RWPE2 (cell line): ENCODE measurements around the gene GRK5.

Experiments
- ATAC-seq: fragments of 200-7000 bp; cut with Tn5 transposase; 3 replicates; pipeline ENCODE4 v1.9.1; 2021; ENCODE audit warnings: low read depth
- DNase-seq: peaks from one replicate; pipeline ENCODE4 v3.0.0-alpha.2; 2020; ENCODE audit warnings: low spot score
- H3K27ac ChIP-seq: fragments of 450-650 bp; 2 replicates; pipeline ENCODE4 v1.5.1; 2017; ENCODE audit warnings: mild to moderate bottlenecking; ENCODE audit not compliant: poor library complexity, severe bottlenecking
- H3K27me3 ChIP-seq: fragments of 250-450 bp; sonication (Bioruptor Pico); 2 replicates; pipeline ENCODE4 v1.5.1; 2021; ENCODE audit warnings: mild to moderate bottlenecking, moderate library complexity; ENCODE audit not compliant: insufficient read depth, poor library complexity, severe bottlenecking
- H3K36me3 ChIP-seq: fragments of 250-450 bp; sonication (Bioruptor Pico); 2 replicates; pipeline ENCODE4 v1.5.1; 2020; ENCODE audit warnings: low read depth, mild to moderate bottlenecking, moderate library complexity
- H3K4me1 ChIP-seq: fragments of 250-450 bp; sonication (Bioruptor Pico); 2 replicates; pipeline ENCODE4 v1.5.1; 2021; ENCODE audit warnings: mild to moderate bottlenecking, moderate library complexity; ENCODE audit not compliant: insufficient read depth, poor library complexity, severe bottlenecking
- H3K4me3 ChIP-seq: fragments of 250-450 bp; sonication (Bioruptor Pico); 2 replicates; pipeline ENCODE4 v1.5.1; 2021; ENCODE audit warnings: mild to moderate bottlenecking, moderate library complexity; ENCODE audit not compliant: severe bottlenecking
- H3K9me3 ChIP-seq: fragments of 250-450 bp; sonication (Bioruptor Pico); 2 replicates; pipeline ENCODE4 v1.5.1; 2021; ENCODE audit warnings: mild to moderate bottlenecking, moderate library complexity; ENCODE audit not compliant: severe bottlenecking
- CTCF ChIP-seq: fragments of 450-650 bp; IDR thresholded peaks from one replicate; pipeline ENCODE4 v1.5.1; 2017; ENCODE audit warnings: mild to moderate bottlenecking, moderate library complexity; ENCODE audit not compliant: poor library complexity, severe bottlenecking

GRK5 gene

GRCh38 chr10:119498889-119499676 lies 291.7 kb downstream of the GRK5 start:
- Histone ChIP-seq H3K9me3 (no peaks in the 10 kb centered on the region), H3K4me1 (no peaks in the 10 kb centered on the region), H3K36me3 (0 out of 2 replicates have a peak, but pooled peaks cover 6% of the 10 kb centered on the region), H3K27me3 (no peaks in the 10 kb centered on the region), H3K27ac (no peak overlapping the region), H3K4me3 (no peak overlapping the region)
- no peak for TF ChIP-seq CTCF
- DNase-seq (no peak), ATAC-seq (no peak)

GRCh38 chr10:119499677-119500002 lies 292.3 kb downstream of the GRK5 start:
- Histone ChIP-seq H3K4me1 (no peaks in the 10 kb centered on the region), H3K27me3 (no peaks in the 10 kb centered on the region)

GRCh38 chr10:119500123-119500795 lies 292.9 kb downstream of the GRK5 start:
- TF ChIP-seq CTCF, result no peak
- no peaks in the 10 kb centered on the region for H3K9me3 ChIP-seq
- ATAC-seq, result no peak
- DNase-seq, result no peak
- H3K36me3 ChIP-seq, result 0 out of 2 replicates have a peak, but pooled peaks cover 6% of the 10 kb centered on the region
- no peaks in the 10 kb centered on the region for H3K27me3 ChIP-seq
- H3K4me1 ChIP-seq, result no peaks in the 10 kb centered on the region
- no peak overlapping the region for H3K4me3 ChIP-seq
- H3K27ac ChIP-seq, result no peak overlapping the region

More at GRCh38 chr10:119499677-119500002, 292.3 kb downstream of the GRK5 start:
- DNase-seq (no peak), ATAC-seq (no peak)
- Histone ChIP-seq H3K27ac (no peak overlapping the region), H3K9me3 (no peaks in the 10 kb centered on the region), H3K36me3 (0 out of 2 replicates have a peak, but pooled peaks cover 6% of the 10 kb centered on the region), H3K4me3 (no peak overlapping the region)
- no peak for TF ChIP-seq CTCF

- Histone ChIP-seq H3K4me3 (no peak overlapping the region), H3K27ac (no peak overlapping the region), H3K9me3 (no peaks in the 10 kb centered on the region), H3K36me3 (0 out of 2 replicates have a peak, but pooled peaks cover 6% of the 10 kb centered on the region), H3K4me1 (no peaks in the 10 kb centered on the region), H3K27me3 (no peaks in the 10 kb centered on the region)
- no peak for DNase-seq
- no peak for TF ChIP-seq CTCF
- no peak for ATAC-seq
Observed at GRCh38 chr10:119500821-119501220, 293.4 kb downstream of the GRK5 start.
